Epidermal melanocyte (primary cell): ENCODE results near the gene RPL22.

Experiments used
- DNase-seq: peaks from one replicate; pipeline ENCODE4 v3.0.0; 2011; ENCODE audit warnings: low spot score; ENCODE audit not compliant: insufficient read length

RPL22 gene

DNA sequence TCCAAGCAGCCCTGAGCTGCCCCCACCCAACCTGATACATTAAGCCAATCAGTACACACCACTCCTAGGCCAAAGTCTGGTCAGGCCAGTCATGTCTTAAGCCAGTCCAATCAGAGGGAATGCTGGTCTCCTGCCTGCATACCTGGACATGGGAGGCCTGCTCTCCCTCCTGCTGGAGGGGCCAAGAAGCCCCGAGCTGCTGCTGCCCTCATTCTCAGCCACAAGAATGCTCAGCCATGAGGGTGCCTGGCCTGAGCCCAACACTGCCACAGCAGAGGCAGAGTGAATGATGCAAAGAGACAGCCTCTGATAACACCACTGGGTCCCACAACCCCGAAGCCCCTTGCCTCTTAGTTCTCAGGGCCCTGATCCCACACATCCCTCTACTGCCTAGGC lies 42.3 kb downstream of the RPL22 start:
- no peak for DNase-seq

DNA sequence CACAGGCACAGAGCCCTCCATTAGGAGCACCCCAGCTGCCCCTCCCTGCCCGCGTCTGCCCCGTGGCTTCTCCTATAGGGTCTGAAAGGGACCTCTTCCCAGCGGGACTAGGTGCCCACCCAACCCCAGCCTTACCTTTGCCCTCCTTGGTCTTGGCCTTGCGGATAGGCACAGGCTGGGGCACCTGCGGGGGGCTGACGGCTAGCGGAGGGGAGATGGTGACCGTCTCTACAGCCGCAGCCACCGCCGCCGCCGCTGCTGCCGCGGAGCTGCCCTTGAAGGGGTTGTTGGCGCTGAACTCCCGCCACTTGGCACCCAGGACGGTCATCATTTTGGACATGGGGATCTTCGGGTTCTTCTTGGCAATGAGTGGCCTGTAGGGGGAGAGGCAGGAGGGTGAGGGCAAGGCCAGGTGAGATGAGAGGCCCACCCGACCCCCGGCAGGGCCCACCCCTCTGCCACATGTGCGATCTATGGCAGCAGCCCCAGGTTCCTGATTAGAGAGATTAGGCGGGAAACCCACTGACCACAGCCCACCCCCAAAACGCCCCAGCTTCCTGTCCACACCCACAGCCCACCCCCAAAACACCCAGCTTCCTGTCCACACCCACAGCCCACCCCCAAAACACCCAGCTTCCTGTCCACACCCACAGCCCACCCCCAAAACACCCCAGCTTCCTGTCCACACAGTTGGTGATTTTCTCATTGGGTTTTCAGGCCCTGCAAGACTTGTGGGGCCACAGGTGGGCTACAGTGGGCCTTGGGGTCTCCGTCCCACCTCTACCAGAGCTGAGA lies 44.7 kb downstream of the RPL22 start:
- DNase-seq, result no peak

- no peak for DNase-seq
Observed at GRCh38 chr1:6152882-6153281, 46.5 kb downstream of the RPL22 start.

- DNase-seq, result no peak
Observed at GRCh38 chr1:6152181-6152580, 47.2 kb downstream of the RPL22 start.

GRCh38 chr1:6151291-6151822 lies 48.0 kb downstream of the RPL22 start:
- DNase-seq, result no peak

DNA sequence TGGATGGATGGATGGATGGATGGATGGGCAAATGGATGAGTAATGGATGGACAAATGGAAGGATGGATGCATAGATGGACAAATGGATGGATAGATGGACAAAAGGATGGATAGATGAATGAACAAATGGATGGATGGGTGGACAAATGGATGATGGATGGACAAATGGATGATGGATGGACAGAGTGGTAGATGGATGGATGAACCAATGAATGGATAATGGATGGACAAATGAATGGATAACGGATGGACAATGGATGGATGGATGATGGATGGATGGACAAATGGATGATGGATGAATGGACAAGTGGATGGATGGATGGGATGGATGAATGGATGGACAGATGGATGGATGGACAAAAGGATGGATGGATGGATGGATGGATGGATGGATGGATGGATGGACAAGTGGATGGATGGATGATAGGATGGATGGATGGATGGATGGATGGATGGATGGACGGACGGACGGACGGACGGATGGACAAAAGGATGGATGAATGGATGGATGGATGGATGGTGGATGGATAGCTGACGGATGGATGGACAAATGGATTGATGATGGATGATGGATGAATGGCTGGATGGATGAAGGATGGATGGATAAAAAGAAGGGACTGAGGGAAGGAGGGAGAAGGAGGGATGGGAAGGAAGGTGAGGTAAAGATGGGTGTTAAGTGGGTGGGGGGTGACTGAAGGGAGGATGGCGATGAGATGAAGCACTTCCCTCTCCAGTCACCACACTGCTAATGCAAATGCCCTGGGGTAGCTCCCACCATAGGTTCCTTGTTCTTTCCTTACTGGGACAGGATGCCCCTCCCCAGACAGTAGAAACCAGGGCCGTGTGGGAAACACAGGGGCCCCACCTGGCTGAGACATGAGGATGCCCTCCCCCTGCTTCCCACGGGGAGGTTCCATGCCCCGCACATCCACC lies 49.1 kb downstream of the RPL22 start:
- DNase-seq, result no peak

DNA sequence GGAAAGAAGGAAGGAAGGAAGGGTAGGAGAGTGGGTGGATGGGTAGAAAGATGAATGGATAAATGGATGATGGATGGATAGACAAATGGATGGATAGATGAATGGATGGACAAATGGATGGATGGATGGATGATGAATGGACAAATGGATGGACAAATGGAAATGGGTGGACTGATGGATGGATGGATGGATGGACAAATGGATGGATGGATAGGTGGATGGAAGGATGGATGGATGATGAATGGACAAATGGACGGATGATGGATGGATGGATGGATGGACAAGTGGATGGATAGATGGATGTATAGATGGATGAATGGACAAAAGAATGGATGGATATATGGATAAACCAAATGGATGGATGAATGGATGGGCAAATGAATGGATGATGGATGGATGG lies 49.8 kb downstream of the RPL22 start:
- DNase-seq, result no peak

DNA sequence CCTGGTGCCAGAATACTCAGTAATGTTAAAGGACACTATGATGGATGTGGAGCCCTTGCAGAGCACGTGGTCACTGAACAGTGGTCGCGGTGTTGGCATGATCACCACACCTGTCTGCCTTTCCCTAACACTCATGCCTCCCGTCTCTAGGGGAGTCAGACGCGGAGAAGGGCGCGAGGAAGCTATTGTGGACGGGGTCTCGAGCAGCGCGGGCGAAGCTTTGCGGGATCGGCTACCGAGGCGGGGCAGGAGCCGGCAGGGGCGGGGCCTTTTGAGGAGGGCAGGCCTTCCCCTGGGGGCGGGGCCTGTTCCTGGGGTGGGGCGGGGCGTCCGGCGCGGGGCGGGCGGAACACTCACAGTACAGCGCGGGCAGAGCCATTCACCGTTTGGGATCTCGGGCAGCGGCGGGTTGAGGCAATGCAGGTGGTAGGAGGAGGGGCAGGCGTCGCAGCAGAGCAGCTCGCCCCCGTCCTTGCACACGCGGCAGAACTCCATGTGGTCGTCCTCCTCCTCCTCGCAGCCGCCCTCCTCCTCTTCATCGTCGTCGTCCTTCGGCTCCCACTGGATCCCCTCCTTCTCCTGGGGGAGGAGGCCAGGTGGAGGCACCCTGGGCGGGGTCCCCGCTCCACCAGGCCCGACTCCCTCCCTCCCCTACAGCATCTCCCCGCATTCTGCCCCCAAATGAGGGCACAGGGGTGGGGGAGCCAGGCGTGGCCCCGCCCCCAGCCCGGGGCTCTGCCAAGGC lies 50.7 kb downstream of the RPL22 start:
- DNase-seq, result no peak

DNA sequence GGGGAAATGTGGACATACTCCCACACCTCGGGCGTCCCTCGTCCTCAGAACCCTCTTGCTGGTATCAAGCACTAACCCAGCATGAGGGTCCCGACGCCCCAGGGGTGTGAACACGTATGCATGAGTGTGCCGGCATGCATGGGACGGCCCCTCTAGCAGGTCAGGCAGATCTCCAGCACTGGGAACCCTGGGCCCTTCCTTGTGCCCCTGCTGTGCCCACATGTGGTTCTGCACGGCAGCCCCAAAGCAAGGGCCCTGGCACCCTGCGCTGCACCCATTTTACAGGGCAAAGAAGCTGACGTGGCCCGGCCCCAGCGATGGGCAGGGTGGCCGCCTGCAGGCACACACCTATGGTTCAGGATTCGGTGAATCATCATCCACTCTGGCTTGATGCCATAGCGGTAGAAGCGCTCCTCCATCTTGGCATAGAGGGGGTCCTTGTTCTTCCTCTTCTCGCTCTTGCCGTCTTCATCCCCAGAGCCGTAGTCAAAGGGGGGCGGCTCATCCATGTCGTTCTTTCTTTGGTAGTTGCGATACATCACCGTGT lies 53.5 kb downstream of the RPL22 start:
- no peak for DNase-seq

DNA sequence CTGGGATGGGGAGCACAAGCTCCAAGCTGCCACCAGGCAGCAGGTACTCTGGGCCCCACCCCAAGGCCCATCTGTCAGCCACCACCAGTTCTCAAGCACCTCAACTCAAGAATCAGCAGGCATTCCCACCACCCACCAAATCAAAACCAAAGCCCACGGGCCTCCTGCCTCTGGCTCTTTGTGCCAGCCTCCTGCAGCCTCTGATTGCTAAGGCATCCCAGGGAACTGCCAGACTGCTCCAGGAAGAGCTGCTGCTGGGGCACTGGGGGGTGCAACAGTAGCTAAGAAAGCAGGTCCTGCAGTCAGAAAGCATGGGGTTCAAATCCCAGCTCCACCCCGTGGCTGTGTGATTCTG lies 54.0 kb downstream of the RPL22 start:
- DNase-seq, result no peak

DNA sequence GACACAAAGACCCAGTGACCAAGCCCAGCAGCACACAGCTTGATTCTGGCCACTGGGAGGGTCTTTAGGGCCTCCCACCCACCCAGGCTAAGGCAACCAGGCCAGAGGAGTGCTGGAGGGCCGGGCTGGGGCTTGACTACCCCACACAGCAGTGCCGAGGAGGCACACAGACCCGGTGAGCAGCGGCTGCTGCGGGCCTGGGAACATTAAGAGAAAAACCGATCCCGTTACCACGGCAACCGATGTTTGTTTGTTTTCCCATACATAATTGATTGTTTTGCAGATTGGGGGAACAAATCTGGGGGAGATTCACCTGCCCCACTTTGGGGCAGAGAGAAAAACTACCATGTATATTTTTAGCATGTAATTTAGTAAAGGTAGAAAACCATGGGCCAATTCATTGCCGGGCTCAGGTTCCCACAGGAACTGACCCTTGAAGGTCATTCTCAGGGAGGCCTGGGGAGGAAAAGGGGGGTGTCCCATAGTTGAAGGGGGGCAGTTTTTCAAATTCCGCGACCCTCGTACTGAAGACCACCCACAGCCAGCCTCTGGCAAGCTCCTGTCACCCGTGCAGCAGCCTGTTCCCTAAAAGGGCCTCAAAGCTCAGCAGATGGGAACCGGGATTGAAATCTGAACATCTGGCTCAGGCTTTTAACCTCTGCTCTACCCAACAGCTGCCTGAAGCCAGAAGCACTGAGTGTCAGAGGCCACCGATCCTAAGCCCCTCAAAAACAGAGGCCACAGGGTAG lies 54.6 kb downstream of the RPL22 start:
- no peak for DNase-seq

DNA sequence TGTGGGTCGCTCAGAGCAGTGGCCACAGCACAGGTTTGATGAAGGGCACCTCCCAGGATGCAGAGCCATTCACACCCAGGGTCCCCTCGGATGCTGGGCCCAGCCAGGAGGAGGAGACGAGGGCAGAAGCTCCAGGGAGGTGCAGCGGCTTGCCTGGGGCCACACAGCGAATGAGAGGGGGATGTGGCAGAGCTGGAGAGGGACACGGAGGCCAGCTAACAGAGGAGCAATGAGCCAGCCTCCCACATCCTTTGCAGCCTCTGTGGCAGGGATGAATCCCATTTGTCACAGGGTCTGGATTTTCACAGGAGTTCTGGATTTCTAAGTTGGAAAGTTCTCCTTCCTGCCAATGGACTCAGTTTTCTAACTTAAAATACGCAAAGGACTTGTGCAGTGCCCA lies 55.2 kb downstream of the RPL22 start:
- no peak for DNase-seq

GRCh38 chr1:6143395-6143794 lies 56.0 kb downstream of the RPL22 start:
- DNase-seq, result no peak

GRCh38 chr1:6142734-6143133 lies 56.7 kb downstream of the RPL22 start:
- no peak for DNase-seq

GRCh38 chr1:6142036-6142621 lies 57.3 kb downstream of the RPL22 start:
- DNase-seq, result no peak

GRCh38 chr1:6141592-6141991 lies 57.8 kb downstream of the RPL22 start:
- DNase-seq, result no peak

DNA sequence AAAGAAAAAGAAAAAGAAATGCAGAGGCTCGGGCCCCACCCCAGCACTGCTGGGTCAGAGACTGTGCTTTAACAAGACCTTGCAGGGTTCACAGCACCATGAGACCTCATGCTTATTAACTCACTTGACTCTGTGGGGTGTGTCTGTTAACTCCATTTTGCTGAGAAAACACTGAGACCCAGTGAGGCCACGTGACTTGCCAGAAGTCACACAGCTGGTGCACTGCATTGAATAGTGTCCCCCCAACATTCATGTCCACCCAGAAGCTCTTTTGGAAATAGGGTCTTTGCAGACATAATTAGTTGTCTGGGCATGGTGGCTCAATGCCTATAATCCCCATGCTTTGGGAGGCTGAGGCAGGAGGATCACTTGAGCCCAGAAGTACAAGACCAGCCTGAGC lies 59.0 kb downstream of the RPL22 start:
- no peak for DNase-seq

DNA sequence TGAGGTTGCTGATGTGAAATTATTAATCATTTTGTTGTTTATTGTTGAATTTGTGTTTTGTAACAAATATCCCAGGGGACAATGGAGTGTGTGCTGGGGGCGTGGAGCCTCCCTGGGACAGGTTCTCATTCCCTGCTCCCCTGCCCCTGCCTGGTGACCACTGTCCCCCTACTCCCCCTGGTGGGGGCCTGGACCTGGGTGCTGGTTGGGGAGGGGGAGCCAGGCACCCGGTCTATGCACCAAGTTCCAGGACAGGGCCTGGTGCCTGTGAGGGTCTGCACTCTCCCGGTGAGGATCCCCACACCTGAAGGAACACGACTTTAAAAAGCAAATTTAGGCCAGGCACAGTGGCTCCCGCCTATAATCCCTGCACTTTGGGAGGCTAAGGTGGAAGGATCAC lies 61.6 kb downstream of the RPL22 start:
- DNase-seq, result no peak

DNA sequence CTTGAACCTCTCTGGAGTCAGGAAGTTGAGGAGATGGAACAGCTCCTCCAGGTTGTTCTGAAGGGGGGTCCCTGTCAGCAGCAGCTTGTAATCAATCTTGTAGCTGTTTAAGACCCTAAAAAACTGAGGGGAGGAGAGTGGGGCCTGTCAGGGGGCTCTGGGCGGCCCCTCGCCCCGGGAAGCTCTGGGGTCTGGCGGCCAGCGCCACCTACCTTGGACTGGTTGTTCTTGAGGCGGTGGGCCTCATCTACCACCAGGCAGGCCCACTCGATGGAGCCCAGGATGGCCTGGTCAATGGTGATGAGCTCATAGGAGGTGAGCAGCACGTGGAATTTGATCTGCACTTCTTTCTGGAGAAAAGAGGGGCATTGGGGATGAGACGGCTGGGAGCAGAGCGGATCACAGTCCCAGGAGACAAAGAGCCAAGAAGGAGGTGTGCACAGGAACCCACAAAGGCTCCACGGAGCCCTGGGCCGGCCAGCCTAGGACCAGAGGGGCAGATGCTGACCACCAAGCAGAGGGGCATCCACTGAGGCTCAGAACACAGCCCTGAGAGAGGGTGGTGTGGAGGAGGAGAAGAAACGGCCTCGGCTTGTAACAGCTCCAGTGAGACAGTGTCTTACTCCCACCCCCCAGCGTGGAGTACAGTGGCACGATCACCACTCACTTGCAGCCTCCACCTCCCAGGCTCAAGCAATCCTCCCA lies 62.7 kb downstream of the RPL22 start:
- DNase-seq, result no peak
